OCI-LY1 (cell line): ENCODE measurements around the gene RASL11B.
A peak's percentile ranks its signal among the peaks of the same experiment; 100 is the strongest.

ENCODE experiments used
- H2AFZ ChIP-seq: fragments of 200-600 bp; sonication (generic), shearing (Covaris generic); 2 replicates; pipeline ENCODE4 v1.6.0; 2014; ENCODE audit warnings: antibody characterized with exemption, mild to moderate bottlenecking, low read length
- H3F3A ChIP-seq: fragments of 200-600 bp; sonication (generic), shearing (Covaris generic); 2 replicates; pipeline ENCODE4 v1.6.0; 2014; ENCODE audit warnings: mild to moderate bottlenecking, antibody characterized with exemption, low read length, moderate library complexity; ENCODE audit not compliant: insufficient read depth
- H3K27ac ChIP-seq: fragments of 200-600 bp; sonication (generic); 2 replicates; pipeline ENCODE4 v1.5.1; 2014; ENCODE audit warnings: low read length, mixed run types, mild to moderate bottlenecking, low read depth; ENCODE audit not compliant: poor library complexity, severe bottlenecking
- H3K27me3 ChIP-seq: fragments of 200-600 bp; sonication (generic); 2 replicates; pipeline ENCODE4 v1.6.0; 2014; ENCODE audit warnings: antibody characterized with exemption, mild to moderate bottlenecking, low read length, moderate library complexity; ENCODE audit not compliant: insufficient read depth
- H3K36me3 ChIP-seq: fragments of 200-600 bp; sonication (generic); 2 replicates; pipeline ENCODE4 v1.6.1; 2014; ENCODE audit warnings: mild to moderate bottlenecking, antibody characterized with exemption, low read length, moderate library complexity, mixed read lengths; ENCODE audit not compliant: insufficient read depth
- H3K4me1 ChIP-seq: fragments of 200-600 bp; sonication (generic); 2 replicates; pipeline ENCODE4 v1.5.1; 2014; ENCODE audit warnings: mild to moderate bottlenecking, low read length, moderate library complexity; ENCODE audit not compliant: insufficient read depth, severe bottlenecking
- H3K4me2 ChIP-seq: fragments of 200-600 bp; sonication (generic), shearing (Covaris generic); 2 replicates; pipeline ENCODE4 v1.6.1; 2014; ENCODE audit warnings: low read length
- H3K4me3 ChIP-seq: fragments of 200-600 bp; sonication (generic); 2 replicates; pipeline ENCODE4 v1.5.1; 2014; ENCODE audit warnings: low read length, low read depth, mild to moderate bottlenecking, mixed read lengths; ENCODE audit not compliant: poor library complexity, severe bottlenecking
- H3K79me2 ChIP-seq: fragments of 200-600 bp; shearing (Covaris generic); 2 replicates; pipeline ENCODE4 v1.6.1; 2016; ENCODE audit warnings: mixed run types, low read length, mixed read lengths; ENCODE audit not compliant: insufficient read depth
- H3K9ac ChIP-seq: fragments of 200-600 bp; sonication (generic), shearing (Covaris generic); 2 replicates; pipeline ENCODE4 v1.6.1; 2014; ENCODE audit warnings: mild to moderate bottlenecking, low read length, mixed read lengths
- H3K9me2 ChIP-seq: fragments of 200-600 bp; sonication (generic), shearing (Covaris generic); 2 replicates; pipeline ENCODE4 v1.6.1; 2014; ENCODE audit warnings: low read depth, mild to moderate bottlenecking, low read length, mixed read lengths
- H3K9me3 ChIP-seq: fragments of 200-600 bp; shearing (Covaris generic); 2 replicates; pipeline ENCODE4 v1.6.1; 2014; ENCODE audit warnings: low read length, mixed read lengths
- H4K20me1 ChIP-seq: fragments of 200-600 bp; sonication (generic), shearing (Covaris generic); 2 replicates; pipeline ENCODE4 v1.6.0; 2016; ENCODE audit warnings: mild to moderate bottlenecking, low read length; ENCODE audit not compliant: insufficient read depth
- CTCF ChIP-seq: fragments of 200-600 bp; sonication (generic), shearing (Covaris generic); IDR thresholded peaks from 2 replicates; pipeline ENCODE4 v1.5.1; 2017; ENCODE audit warnings: mild to moderate bottlenecking, antibody characterized with exemption, low read length, moderate library complexity, mixed read lengths
- EZH2 ChIP-seq: fragments of 200-600 bp; sonication (generic), shearing (Covaris generic); IDR thresholded peaks from 2 replicates; pipeline ENCODE4 v1.8.0; 2017; ENCODE audit warnings: borderline replicate concordance, mixed run types, mild to moderate bottlenecking, antibody characterized with exemption, low read length, moderate library complexity, mixed read lengths

Gene RASL11B

GRCh38 chr4:52861879-52862616 lies at the start of gene RASL11B:
RASL11B (plus strand) TSS chr4:52862317; CDS start chr4:52862508, 191 bp downstream.
- Histone ChIP-seq H3K9me2 (no peaks in the 10 kb centered on the region), H3K4me2 (peak within 1 kb of the TSS; percentile 76), H4K20me1 (no peaks in the 10 kb centered on the region), H3K27ac (no peak within 1 kb of the TSS), H2AFZ (0 out of 2 replicates have a peak within 1 kb of the TSS, but pooled peaks have one; percentile 43), H3K4me3 (peak within 1 kb of the TSS; percentile 59), H3K79me2 (no peaks in the 10 kb centered on the region), H3K27me3 (no peaks in the 10 kb centered on the region), H3K9me3 (no peaks in the 10 kb centered on the region), H3F3A (no peaks in the 10 kb centered on the region), H3K4me1 (peaks cover 11% of the 10 kb centered on the region), H3K36me3 (no peaks in the 10 kb centered on the region), H3K9ac (peak within 1 kb of the TSS; percentile 52; the same call in 1 of the 2 replicates)
- no peak for TF ChIP-seq EZH2

GRCh38 chr4:52813546-52813945 lies 48.6 kb upstream of the RASL11B start:
- Histone ChIP-seq H4K20me1 (no peaks in the 10 kb centered on the region), H3F3A (no peaks in the 10 kb centered on the region), H3K9ac (no peak overlapping the region), H3K36me3 (no peaks in the 10 kb centered on the region), H3K9me3 (no peaks in the 10 kb centered on the region), H3K27ac (no peak overlapping the region), H3K4me2 (no peak overlapping the region), H3K9me2 (no peaks in the 10 kb centered on the region), H3K4me3 (no peak overlapping the region), H3K79me2 (no peaks in the 10 kb centered on the region), H2AFZ (no peak overlapping the region), H3K27me3 (no peaks in the 10 kb centered on the region), H3K4me1 (no peaks in the 10 kb centered on the region)
- TF ChIP-seq CTCF: no peak
- no peak for TF ChIP-seq EZH2

GRCh38 chr4:52822583-52822971 lies 39.5 kb upstream of the RASL11B start:
- Histone ChIP-seq H3K4me3 (no peak overlapping the region), H3K27ac (no peak overlapping the region), H3F3A (no peaks in the 10 kb centered on the region), H3K9ac (no peak overlapping the region), H3K27me3 (no peaks in the 10 kb centered on the region), H3K9me2 (no peaks in the 10 kb centered on the region), H2AFZ (no peak overlapping the region), H3K36me3 (no peaks in the 10 kb centered on the region), H3K9me3 (no peaks in the 10 kb centered on the region), H3K4me2 (no peak overlapping the region), H3K79me2 (no peaks in the 10 kb centered on the region), H4K20me1 (no peaks in the 10 kb centered on the region), H3K4me1 (no peaks in the 10 kb centered on the region)
- TF ChIP-seq CTCF (no peak), EZH2 (no peak)
